ENCODE data around the gene TLCD3A.
A peak's percentile ranks its signal among the peaks of the same experiment; 100 is the strongest.
"Not testable (repeated sequence)": the region's sequence is repeated elsewhere in the genome, so short reads cannot be mapped to it uniquely, and the experiment has no call there.

Gene TLCD3A

DNA sequence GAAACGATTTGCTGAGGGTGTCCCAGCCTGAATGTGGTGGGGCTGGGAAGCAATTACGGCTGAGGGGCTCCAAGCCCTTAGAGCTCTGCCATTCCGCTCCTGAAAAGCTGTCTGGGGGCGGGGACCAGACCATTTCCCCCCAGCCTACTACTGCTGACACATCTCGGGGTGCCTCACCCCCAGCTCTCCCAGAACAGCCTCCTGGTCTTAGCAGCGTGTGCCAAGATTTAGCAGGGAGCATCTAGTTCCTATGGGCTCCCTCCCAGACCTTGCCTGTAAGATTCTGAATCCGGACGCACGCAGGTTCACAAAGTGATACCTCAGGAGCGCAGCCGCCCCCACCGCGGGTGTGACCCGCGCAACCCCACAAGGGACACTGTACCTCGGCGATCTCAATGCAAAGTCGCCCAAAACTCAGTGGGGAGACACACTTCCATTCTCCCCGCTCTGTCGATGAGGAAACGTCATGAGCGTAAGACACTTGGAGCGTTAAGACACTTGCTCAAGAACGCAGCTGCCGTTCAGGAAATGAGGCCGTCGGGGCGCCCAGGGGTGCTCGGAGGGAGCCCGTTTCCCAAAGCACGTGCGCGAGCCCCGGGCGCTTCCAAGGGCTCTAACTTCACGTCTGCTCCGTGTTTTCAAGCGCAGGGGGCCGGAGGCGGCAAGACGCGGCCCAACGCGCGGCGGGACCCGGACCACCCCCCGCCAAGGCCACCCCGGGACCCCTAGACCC, 19.0 kb downstream of the TLCD3A start:
- no peak for DNase-seq

DNA sequence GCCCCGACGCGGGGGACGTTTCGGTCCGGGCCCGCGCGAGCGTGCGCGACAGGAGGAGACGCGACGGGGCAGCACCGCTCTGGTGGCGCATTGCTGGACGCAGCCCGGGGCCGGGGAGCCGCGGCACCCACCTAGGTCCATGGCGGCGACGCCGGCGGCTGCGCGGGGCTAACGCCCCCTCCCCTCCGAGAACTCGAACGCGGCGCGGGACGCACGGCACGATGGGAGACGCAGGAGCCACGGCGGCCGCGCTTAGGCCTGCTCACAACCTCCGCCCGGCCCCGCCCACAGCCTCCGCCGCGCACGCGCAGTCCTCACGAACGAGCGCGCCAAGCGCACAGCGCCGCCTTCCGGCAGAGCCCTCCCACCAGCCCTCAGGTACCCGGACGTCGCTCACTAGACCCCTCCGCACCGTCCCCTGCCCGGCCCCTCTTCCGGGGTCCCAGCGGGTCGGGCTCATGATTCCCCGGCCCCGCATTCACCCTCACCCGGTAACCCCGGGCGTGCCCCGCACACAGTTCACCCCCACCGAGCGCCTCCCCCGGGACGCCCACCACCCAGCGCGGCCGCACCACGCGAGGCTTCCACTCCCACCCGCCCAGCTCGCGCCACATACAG, 19.7 kb downstream of the TLCD3A start, which contains the start of gene GEMIN4:
Gene GEMIN4, minus strand, starts transcription at position 263 of the 618 bp plus-strand sequence. Its CDS starts 122 bp downstream, at position 141.
- DNase-seq, result peak; percentile 61

DNA sequence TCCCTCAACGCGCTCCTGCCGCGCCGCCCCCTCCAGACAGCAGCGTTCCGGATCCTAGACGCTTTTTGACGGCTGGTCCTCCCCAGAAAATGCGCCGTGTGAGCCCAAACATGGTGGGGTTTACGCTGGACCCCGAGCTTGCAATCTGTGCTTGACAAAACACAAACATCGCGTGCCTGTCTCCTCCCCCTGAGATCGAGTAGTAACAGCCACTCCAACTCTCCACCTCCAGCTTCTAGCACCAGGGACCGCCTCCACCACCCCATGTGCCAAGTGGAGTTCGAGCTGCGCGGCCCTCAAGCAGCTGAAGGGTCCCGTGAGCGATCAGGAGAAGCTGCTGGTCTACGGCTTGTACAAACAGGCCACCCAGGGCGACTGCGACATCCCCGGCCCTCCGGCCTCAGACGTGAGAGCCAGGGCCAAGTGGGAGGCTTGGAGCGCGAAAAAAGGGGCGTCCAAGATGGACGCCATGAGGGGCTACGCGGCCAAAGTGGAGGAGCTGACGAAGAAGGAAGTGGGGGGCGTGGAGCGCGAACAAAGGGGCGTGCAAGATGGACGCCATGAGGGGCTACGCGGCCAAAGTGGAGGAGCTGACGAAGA, 20.3 kb downstream of the TLCD3A start:
- DNase-seq, result no peak

DNA sequence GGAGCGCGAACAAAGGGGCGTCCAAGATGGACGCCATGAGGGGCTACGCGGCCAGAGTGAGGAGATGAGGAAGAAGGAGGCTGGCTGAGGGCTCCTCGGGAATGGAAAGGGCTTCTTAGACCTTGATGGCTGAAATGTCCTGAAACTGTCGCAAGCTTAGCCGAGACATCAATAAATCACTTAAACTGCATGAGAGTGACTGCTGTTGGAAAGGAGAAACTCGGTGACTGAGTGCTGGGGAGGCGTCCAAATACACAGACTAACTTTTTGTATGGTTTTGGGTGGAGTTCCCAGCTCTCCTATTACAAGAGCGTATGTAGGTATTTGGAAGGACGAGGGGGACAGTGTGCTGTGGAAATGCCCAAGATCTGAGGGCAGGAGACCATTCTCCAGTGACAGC, 21.0 kb downstream of the TLCD3A start:
- no peak for DNase-seq

DNA sequence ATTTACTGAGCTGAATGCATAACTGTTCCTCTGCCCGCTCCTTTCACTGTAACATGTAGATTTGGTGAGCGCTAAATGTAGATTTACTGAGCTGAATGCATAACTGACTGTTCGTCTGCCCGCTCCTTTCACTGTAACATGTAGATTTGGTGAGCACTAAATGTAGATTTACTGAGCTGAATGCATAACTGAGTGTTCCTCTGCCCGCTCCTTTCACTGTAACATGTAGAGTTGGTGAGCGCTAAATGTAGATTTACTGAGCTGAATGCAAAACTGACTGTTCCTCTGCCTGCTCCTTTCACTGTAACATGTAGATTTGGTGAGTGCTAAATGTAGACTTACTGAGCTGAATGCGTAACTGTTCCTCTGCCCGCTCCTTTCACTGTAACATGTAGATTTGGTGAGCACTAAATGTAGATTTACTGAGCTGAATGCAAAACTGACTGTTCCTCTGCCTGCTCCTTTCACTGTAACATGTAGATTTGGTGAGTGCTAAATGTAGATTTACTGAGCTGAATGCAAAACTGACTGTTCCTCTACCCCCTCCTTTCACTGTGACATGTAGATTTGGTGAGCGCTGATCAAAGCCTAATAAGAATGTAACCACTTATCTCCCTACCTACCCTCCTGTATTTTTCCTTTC, 23.0 kb downstream of the TLCD3A start:
- DNase-seq, result not testable (repeated sequence)

DNA sequence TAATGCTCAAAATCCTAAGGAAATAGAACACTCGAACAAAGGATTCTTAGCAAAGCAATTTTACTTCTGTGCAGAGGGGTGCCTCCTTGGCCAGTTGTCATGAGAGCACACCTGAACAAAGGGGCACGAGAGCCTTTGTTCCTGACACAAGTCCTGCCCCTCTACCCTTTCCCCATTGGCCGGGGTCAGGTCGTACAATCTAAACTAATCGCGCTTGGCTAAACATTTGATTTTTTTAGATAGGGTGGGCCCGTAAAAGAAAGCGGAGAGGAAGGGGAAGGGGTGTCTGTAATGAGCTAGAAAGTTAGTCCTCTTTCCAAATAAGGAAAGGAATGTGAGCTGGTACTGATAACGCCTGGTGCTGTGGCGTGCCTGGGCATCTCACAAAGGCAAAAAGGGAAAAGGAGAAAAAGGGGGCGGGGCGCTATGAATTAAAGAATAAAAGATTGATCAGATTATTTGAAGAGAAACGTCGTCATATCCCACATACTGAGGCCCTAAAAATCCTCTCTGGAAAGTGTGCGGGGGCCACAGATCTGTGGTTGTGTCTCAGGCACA, 23.7 kb downstream of the TLCD3A start:
- not testable (repeated sequence) for DNase-seq

DNA sequence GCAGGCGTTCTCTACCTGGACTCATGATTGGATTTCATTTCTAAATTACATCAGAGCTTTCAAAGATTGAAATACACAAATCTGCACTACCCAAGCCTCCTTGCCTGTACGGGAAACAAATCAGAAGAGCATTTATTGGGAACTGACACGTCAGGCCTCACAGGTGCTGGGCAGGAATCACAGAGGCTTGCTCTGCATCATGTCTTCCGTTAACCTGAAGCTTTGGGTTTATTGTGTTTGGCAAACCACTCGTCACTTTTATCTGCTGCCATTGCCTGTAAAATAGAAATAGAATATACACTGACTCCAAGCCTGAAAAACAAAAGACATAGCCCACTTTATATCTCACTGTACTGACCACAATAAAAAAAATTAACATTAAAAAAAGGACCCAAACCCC, 27.6 kb downstream of the TLCD3A start:
- no peak for DNase-seq

DNA sequence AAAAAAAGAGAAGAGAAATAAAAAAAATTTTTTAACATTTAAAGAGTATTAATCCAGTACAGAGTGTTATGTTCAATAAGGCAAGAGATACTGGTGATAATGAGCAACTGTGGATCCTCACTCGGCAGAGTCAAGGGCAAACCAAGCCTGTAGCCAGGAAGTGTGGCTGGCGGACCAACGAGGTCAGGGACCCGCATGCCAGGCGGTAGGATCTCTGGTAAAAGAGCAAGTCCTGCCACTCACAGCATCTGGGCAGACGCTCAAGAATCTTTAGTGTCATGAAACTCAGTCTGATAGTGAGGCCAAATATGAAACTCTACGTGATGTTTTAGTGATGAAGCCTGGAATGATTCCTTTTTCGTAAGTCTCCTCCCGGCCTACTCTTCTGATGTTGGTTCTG, 28.0 kb downstream of the TLCD3A start:
- DNase-seq, result no peak

DNA sequence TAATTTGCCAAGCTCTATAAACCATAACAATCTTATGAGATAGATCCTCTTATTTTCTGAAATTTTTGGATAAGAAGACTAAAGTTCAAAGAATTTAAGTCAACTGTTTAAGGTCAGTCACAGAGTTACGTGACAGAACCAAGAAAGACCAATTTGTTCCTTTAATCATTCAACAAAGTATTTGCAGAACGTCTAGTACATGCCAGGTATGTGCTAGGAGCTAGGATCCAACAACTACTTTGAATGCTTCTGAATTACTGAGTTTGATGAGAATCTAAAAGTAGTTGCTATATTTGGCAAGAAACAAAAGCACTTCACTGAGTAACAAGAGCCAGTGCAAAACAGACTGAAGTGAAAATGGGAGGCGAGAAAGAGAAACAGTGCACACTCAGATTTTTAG, 34.7 kb downstream of the TLCD3A start:
- no peak for DNase-seq

DNA sequence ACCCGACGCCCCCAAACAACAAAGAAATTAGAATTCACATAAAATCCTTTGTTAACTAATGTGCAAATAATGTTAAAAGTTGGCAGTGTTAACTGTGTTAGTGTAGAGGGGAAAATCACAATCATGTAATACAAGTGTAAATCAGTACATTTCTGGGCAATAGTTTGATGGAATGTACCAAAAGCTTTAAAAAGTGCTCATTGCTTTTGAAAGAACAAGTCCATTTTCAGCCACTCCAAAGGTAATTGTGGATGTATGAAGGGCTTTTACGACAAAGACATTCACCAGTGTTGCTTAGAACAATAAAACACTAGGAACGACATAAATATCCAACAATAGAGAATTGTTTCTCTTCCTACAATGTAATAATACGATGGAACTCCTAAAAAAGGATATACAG, 40.6 kb downstream of the TLCD3A start:
- no peak for DNase-seq

DNA sequence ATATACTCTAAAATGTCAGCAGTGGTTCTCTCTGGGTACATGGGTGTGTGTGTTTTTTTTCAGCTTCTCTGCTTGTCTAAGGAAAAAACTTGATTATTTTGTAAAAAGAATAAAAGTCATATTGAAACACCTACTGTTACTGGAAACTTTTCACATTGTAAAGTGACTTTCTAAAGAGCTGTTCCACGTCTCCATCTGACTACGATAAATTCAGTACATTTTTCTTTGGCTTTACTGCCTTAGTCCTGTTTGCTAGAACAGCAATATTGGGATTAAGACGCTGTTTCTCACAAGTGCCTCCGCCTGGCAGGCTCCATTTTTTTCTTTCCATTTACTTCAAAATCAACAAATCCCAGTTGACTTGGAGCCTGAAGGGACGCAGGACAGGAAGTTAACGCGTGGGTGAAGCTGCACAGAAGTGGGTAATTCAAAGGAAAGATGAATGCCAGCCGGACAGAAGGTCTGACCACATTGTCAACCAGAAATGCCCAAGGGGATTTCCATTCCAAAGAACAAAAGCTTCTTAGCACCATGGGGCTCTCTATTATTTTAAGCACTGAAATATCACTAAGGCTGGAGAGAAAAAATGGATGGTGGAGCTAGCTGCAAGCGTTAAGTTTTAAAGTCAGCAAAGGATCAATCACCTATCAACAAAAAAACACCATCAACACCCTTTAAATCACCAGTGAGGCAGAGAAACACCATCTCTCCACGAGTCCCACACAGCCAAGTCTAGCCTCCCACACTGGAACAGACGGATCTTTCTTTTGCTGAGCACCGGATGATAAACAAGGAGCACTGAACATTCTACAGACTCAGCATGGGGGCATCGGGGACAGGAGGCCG, 41.3 kb downstream of the TLCD3A start:
- DNase-seq, result no peak

DNA sequence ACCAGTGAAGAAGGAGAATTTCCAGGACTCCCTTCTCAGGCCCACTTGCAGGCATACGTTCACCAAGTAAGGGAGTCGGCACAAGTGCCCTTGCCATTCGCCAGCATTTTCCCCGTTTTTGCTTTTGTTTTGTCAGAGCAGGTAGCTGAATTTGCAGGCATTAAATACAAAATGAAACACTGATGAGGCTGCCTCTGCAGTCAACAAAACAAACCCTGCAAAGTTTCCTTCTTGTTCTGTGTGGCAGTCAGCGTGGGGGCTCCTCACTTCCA, 41.9 kb downstream of the TLCD3A start:
- DNase-seq, result no peak

DNA sequence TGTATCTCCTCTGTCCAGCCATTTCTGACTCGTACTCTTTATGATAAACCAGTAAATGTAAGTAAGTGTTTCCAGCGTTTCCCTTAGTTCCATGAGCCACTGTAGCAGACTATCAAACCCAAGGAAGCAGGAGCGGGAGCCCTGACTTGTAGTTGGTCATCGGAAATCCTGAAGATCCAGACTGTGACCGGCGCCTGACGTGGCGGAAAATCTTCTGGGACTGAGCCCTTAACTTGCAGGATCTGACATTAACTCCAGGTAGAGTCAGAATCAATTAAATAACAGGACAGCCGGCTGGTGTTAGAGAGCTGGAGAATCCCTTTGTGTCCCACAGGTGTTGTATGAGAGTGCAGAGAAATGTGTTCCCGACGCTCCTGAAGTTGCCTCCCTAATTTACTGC, 45.7 kb downstream of the TLCD3A start:
- DNase-seq, result no peak

DNA sequence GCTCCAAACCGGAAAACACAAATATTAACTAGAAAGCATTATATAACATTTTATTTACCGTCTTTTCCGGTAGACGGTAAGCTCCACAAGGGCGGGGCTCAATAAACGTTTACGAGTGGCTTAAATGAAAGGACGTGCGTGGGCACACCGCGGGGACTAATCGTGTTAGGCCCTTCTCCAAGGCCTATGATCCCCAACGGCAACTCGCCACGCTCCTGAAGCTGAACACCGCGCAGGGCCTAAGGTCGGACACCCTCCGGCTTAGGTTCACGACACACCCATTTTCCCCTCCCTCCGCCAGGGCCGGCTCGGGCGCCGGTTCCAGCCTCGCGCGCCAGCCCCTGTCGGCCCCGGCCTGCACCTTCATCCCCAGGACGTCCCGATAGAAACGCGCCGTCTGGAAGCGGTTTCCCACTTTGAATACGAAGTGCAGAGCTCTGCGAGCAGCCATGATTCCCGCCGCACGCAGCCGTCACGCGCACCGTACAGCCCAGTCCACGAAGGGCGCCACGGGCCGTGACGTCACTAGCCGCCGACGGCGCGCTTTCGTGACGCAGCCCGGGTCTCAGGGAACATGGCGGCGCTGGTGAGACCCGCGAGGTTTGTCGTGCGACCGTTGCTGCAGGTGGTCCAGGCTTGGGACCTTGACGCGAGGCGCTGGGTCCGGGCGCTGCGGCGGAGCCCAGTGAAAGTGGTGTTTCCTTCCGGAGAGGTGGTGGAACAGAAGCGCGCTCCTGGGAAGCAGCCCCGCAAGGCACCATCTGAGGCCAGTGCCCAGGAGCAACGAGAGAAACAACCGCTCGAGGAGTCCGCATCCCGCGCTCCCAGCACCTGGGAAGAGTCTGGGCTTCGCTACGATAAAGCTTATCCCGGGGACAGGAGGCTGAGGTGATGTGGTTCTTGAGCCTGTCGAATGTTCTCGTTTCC, 49.7 kb downstream of the TLCD3A start, which contains the start of the genes GLOD4 and MRM3:
Gene GLOD4, minus strand, starts transcription at position 476 of the 927 bp plus-strand sequence. Its CDS starts 25 bp downstream, at position 451.
Gene MRM3, plus strand, starts transcription at position 549 of the 927 bp plus-strand sequence. Its CDS starts 26 bp downstream, at position 575.
- DNase-seq, result peak; percentile 48

DNA sequence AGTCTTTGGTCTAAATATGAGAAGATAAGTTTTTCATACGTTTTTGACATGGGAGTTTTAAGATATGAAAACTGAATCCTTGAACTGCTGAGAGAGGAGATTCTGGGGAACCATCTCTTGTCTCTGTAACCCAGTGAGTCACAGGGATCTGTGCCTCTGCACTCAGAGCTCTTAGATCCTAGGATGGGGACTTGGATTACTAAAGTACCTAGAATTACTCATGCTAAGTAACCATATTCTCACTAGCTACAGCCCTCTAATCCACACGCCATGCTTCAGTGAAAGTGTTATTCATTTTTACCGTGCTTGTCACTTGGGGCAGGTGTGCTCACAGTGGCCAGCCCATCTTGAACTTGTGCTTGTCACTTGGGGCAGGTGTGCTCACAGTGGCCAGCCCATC, 51.7 kb downstream of the TLCD3A start:
- no peak for DNase-seq

DNA sequence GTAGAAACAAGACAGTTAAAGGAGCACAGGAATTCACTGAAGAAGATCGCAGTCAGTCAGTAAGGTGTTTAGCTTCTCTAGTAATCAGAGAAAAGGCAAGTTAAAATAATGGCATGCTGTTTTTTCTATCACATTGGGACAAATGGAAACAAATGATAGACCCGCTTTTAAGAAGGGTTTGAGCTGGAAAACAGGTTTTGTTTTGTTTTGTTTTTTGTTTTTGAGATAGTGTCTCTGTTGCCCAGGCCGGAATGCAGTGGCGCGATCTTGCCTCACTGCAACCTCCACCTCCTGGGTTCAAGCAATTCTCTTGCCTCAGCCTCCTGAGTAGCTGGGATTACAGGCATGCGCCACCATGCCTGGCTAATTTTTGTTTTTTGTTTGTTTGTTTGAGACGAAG, 53.5 kb downstream of the TLCD3A start:
- DNase-seq, result not testable (repeated sequence)

DNA sequence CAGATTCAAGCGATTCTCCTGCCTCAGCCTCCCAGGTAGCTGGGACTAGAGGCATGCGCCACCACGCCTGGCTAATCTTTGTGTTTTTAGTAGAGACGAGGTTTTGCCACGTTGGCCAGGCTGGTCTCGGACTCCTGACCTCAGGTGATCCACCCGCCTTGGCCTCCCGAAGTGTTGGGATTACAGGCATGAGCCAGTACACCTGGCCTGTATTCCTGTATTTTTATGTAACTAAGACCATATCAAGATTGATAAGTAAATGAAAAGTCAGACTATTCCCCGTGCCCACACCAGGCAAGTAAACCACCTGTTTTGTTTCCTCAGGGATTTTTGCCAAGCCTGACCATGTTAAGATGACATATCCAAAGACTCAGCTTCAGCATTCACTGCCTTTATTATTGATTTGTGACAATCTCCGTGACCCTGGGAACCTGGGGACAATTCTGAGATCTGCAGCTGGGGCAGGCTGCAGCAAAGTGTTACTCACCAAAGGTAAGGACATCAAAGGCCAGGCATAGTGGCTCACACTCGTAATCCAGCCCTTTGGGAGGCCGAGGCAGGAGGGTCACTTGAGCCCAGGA, 55.3 kb downstream of the TLCD3A start:
- DNase-seq, result no peak

DNA sequence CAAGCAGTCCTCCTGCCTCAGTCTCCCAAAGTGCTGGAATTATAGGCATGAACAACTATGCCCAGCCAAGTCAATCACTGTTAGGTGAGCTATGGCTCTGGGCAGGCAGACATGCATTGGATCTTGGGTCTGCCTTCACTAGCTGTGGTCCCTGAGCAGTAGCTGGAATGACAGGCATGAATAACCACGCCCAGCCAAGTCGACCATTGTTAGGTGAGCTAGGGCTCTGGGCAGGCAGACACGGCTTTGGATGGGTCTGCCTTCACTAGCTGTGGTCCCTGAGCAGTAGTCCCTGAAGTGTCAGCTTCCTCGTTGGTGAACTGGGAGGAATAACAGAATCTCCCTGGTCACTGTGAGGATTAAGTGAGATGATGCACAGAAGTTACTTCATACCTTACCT, 56.2 kb downstream of the TLCD3A start:
- no peak for DNase-seq

DNA sequence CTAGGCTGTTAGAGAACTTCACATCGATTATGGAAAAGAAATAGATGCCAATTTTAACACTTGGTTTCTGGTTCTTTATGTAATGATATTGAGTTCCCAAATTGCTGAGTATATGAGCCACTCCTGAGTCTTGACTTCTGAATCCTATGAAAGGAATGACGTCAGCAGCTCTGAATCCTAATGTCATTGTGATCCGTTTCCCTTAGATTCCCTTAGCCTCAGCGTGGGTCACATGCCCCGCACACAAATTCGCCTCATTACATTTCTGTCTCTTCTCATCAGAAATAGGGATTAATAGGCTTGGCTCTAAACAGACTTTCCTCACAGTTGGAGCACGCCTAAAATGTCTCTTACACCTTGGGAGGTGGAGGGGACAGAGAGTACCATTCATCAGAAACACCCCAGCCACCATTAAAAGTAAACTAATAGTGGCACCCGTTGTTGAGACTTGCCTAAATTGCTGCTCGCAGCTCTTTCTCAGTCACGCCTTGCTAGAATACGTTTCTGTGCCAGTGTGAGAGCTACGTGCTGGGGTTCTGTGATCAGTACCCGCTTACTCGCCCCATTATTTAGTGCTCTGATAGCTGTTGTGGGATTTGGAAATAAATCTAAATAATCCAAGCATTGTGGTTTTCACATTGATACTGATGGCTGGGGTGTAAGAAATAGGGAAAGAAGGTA, 56.9 kb downstream of the TLCD3A start:
- DNase-seq, result no peak
